NCI-H2227 (cell line): Measurements from ENCODE around the gene GDE1.
"Not testable (repeated sequence)": the region's sequence is repeated elsewhere in the genome, so short reads cannot be mapped to it uniquely, and the experiment has no call there.

ENCODE experiments used
- DNase-seq: peaks from one replicate; lab custom pipeline; 2025; ENCODE audit not compliant: unreplicated experiment; lab: John Stamatoyannopoulos, UW

Gene GDE1, protein sequence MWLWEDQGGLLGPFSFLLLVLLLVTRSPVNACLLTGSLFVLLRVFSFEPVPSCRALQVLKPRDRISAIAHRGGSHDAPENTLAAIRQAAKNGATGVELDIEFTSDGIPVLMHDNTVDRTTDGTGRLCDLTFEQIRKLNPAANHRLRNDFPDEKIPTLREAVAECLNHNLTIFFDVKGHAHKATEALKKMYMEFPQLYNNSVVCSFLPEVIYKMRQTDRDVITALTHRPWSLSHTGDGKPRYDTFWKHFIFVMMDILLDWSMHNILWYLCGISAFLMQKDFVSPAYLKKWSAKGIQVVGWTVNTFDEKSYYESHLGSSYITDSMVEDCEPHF

DNA sequence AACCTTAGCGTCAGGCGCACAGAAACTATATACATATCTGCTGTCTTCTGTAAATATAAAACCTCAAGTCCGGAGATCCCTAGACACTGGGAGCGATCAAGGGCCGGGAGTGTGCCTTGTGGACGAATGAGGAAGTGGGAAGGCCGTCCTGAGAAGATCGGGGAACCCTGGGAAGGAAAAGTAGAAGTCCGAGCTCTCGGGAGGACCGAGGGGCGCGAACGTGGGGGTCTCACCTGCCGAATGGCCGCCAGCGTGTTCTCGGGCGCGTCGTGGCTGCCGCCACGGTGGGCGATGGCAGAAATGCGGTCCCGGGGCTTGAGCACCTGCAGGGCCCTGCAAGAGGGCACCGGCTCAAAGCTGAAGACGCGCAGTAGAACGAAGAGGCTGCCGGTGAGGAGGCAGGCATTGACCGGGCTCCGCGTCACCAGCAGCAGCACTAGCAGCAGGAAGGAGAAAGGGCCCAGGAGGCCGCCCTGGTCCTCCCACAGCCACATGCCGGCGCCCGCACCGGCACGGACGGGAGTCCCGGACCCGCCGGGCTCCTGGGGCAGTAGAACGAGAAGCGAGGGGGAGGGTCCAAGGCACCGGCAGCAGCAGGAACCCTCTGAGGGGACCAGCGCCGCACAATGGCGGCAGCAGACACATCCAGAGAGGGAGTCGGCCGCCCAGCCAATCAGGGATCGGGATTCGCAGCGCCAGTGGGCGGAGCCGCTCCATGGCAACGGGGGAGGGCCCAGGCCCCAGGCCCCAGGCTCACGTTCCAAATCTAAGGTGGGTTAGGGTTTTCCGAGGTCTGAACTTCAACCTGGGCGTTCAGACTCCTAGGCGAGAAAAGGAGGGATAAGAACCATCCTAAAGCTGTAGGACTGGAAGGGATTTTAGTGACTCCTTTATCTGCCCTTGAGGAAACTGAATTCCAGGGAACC lies at the start of gene GDE1:
Gene GDE1, minus strand, starts transcription at position 628 of the 926 bp plus-strand sequence. Its CDS starts 134 bp downstream, at position 494.
- peak; percentile 97 for DNase-seq

DNA sequence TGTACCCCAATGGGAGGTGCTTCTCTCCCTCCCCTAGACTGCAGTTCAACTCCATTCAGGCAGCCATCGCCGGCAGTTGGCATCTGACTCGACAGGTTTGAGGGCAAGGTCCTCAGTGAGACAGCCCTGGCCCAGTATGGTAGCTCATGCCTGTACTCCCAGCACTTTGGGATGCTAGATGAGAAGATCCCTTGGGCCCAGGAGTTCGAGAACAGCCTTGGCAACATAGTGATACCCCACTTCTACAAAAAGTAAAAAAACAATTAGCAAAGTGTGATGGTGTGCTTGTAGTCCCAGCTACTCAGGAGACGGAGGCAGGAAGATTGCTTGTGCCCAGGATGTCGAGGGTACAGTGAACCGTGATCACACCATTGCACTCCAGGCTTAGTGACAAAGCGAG lies 45.7 kb upstream of the GDE1 start:
- no peak for DNase-seq

DNA sequence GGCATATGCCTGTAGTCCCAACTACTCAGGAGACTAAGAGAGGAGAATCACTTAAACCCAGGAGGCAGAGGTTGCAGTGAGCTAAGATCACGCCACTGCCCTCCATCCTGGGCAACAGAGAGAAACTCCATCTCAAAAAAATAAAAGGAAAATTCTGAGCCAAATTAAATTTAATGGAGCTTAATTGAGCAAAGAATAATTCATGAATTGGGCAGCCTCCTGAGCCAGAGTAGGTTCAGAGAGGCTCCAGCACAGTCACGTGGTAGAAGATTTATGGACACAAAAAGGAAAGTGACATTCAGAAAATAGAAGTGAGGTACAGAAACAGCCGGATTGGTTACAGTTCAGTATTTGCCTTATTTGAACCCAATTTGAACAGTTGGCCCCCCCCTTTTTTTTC lies 44.5 kb upstream of the GDE1 start:
- DNase-seq, result no peak

DNA sequence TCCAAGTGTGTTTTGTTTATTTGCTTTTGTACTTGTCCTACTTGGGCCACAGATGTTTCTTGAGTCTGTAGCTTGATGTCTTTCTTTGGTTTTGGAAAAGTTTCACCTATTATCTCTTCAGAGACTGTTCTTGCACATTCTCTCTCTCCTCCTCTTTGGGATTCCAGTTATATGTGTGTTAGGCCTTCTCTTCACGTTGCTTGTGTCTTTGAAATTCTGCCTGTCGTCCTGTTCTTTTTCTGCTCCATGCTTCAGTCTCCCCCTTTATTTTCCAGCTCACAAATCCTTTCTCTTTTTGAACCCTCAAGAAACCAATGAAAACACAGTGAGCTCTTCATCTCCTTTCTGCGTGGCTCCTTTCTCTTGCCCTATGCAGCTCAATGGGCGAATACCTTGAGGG lies 41.5 kb upstream of the GDE1 start:
- DNase-seq, result no peak

DNA sequence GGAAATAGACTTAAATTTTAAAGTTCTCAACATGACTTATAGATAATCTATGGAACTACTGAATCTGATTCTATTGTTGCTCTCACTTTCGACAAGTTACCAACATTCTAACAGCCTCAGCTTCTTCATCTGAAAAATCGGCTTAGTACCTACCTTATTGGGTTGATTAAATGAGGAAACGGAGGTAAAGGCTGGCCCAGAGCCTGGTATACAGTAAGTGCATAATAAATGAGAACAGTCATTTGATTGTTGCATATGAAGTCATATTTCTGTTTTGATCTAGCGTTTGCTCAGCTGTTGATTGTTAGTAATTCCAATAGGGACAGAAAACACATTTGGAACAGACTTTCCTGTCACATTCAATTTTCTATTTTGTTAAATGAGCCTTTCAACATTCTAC lies 38.2 kb upstream of the GDE1 start:
- no peak for DNase-seq

DNA sequence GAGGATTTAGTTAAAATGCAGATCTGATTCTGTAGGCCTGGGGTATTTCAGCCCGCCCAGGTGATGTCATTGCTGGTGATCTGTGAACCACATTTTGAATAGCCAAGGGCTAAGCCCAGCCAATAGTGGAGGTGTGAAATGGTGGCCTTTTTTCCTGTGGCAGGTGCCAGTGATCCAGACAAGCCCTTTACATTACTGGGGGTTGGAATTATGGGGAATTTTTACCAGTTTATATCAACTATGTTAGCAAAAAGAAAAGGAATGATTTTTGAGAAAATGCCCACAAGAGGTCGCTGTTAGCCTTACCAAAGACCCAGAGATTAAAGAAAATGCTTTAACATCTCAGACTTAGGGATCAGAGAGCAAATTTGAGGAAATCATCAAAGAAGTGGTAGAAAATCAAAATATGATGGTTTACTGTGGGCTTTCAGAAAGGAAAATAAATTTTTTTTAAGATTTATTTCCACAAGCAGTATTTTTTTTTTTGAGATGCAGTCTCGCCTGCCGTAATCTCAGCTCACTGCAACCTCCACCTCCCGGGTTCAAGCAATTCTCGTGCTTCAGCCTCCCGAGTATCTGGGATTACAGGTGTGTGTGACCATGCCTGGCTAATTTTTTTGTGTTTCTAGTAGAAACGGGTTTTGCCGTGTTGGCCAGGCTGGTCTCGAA lies 37.5 kb upstream of the GDE1 start:
- DNase-seq, result peak; percentile 59

DNA sequence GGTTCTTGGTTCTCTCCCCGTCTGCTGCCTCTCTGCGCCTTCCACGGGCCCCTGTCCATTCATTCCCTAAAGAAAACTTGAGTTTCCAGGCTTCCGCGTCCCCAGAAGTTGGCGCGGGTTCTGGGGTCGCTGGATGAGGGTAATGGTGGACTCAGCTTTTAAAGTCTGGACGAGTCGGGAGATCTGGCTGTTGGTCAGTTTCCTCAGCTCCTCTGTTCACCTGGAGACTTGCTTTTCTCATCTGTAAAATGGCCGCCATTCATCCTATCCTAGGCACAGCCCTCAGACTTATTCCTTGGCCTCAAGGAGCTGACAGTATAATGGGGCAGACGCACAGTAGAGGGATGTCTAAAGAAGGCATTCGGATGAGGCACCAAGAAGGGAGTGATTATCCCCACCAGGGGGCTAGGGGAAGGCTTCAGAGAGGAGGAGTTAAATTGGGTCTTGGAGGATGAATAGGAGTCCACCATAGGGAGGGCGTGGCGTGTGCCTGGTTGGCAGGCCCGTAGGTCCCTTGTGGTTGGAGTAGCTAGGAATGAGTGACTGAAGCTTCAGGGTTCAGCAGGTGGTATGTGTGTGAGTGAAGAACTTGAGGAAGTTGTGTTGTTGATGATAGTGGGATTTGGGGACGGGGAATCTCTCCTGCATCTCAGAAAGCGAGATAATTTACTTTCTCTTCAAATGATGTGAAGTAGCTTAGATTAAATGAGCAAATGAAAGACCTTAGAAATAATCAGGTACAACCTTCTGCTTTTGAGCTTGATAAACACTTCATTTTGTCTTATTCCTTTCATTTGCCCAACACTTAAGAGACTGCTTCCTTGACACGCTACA lies 34.3 kb upstream of the GDE1 start:
- peak; percentile 56 for DNase-seq

DNA sequence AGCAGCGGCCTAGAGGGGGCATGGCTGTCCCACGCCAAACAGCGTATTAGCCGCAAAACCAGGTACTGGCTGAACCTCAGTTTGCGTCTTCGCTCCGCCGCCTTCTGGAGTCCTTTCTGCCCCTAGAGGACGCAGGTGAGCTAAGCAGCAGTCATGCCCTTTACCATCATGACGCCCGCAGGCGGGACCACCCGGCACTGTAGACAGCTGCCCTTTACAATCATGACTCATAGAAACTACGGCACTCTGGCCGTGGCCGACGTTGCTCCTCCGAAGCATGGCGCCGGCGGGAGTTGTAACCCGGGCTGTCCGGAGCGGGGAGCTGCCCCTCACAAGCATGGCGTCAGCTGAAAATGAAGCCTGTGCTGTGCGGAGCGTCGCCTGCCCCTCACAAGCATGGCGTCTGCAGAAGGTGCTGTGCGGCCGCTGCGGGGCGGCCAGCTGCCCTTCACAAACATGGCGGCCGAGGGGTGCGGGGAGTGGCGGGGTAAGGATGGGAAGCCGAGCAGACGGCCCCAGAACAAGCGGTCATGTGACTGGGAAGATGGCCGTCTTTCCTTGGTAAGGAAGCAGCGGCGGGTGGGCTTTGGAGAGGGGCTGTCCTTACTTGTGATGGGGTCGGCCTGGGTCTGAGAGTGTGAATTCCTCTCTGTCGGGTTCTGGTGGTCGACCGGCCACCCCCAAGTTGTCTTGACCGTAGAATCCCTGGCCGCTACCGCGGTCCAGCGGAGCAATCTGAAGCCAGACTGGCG lies 33.5 kb upstream of the GDE1 start, which contains the start of gene VPS35L:
Gene VPS35L, plus strand, starts transcription at position 518 of the 752 bp plus-strand sequence. Its CDS starts 27 bp downstream, at position 545.
- DNase-seq, result peak; percentile 99

DNA sequence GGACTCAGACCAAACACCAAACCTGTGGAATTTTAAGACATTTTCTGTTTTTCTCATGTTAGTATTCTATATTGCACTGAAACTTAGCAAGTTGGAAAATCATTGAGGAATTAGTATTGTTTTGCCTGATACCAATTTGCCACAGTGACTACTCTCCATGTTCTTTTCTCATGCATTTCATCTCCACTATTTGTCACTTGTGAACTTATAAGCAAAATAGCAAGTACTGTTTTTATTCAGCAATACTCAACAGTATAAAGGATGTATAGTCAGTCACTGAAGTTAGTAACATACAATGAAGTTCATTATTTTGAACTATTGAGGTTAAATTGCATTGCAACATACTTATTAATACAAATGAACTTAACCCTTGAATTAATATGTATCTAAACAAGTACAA lies 27.8 kb upstream of the GDE1 start:
- no peak for DNase-seq

DNA sequence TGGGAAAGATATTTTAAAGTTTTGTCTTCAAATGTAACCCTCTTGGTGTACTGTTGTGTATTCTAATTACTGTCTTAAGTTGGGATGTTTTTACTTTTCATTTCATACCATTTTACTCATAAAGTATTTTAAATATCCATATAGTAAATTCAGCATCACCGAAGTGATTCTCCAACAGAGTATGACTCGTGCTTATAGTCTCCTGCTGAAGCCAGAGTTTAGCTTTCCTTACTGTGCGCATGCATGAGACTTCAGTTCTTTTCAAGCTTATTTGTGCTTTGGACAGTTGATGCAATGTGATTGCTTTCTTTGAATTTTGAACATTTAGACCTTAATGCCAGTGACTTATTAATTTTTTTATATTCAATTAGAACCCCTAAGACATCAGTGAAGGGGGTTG lies 26.2 kb upstream of the GDE1 start:
- DNase-seq, result no peak

DNA sequence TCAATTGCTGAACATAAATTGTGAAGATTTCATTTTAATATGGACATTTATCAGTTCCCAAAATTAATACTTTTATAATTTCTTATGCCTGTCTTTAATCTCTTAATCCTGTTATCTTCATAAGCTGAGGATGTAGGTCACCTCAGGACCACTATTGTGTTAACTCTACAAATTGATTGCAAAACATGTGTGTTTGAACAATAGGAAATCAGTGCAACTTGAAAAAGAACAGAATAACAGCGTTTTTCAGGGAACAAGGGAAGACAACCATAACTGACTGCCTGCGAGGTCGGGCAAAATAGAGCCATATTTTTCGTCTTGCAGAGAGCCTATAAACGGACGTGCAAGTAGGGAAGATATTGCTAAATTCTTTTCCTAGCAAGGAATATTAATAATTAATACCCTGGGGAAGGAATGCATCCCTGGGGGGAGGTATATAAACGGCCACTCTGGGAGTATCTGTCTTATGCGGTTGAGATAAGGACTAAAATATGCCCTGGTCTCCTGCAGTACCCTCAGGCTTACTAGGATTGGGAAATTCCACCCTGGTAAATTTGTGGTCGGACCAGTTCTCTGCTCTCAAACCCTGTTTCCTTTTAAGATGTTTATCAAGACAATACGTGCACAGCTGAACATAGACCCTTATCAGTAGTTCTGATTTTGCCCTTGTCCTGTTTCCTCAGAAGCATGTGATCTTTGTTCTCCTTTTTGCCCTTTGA lies 21.5 kb upstream of the GDE1 start:
- DNase-seq, result not testable (repeated sequence)

DNA sequence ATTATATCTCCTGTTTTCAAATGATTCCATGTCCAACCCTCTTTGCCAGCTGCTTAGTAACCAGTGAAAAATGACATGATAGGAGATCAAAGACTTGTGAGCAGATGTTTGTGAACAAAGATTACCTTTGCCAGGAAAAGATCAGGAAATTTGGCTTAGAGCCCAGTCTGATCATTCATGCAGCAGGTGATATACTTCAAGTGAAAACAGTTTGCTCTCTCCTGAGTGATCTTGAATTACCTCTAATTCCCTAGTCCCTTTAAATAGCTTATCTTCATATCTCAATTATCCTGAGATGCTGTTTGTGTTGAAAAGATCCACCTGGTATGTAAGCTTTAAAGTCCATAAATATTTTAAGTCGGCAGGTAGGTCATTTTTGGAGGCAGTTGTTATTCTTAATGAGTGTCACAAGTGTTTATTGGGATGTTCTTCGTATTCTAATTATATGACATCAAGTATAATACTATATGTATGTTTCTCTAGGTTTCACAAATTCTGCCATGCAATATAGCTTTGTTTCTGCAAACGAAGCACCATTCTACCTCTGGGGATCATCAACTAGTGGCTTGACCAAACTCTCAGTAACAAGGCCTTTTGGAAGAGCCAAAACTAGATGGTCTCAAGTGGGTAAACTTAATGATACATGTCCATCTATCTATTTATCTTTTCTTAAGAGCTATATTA lies 20.4 kb upstream of the GDE1 start:
- peak; percentile 75 for DNase-seq

DNA sequence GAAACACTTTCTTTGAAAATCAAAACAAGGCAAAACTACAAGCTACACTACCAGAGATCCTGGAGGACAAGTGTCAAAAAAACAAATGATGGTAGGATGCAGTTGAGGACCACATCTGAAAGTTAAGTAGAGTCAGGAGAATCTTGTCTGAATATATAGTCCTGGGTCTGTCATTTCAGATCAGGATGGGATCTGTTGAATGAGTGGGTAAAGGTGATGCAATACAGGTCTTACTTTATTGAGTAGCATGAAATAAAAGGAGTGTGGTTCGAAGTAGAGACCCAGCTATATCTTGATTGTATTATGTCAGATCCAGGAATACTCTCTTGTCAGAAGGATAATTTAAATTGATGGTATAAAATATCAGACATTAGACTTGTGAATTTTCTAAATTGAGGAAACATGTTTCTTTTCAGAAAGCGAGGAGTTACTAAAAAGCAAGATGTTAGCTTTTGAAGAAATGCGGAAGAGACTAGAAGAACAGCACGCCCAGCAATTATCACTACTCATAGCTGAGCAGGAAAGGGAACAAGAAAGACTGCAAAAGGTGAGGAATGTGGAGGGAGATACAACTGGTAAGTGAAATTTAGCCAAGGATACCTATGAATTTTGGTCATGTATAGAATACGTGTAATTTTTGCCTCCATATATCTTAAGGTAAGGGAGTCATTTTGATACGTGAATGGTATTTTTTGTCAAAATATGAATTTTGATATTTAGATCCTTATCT lies 18.5 kb upstream of the GDE1 start:
- no peak for DNase-seq

DNA sequence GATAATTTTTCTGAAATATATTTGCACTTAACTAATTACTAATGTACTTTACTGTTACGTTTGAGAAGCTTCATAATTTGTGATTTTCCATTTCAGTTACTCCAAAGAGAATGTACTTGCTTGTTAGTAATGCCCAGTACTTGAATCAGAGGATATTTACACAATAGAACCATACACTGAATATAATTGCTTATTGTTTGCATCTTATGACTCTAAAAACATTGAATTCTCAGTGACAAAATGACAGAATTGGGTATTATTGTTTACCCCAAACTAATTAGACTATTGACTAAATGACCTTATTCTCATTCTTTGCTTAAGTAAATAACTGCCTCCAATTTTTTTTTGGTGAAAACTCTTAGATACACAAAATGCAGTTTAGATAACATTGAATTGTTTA lies 10.7 kb upstream of the GDE1 start:
- DNase-seq, result no peak

DNA sequence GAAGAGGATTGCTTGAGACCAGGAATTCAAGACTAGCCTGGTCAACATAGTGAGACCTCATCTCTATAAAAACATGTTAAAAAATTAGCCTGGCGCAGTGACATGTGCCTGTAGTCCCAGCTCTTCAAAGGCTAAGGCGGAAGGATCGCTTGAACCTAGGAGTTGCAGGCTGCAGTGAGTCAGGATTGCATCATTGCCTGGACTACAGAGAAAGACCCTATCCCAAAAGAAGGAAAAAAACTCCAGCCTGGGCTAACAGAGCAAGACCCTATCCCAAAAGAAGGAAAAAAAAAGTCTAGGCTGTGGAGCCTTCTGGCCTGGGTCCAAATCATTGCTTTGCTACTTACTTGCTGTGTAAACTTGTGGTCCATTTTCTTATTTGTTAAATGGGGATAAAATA lies 6.8 kb upstream of the GDE1 start:
- DNase-seq, result no peak

DNA sequence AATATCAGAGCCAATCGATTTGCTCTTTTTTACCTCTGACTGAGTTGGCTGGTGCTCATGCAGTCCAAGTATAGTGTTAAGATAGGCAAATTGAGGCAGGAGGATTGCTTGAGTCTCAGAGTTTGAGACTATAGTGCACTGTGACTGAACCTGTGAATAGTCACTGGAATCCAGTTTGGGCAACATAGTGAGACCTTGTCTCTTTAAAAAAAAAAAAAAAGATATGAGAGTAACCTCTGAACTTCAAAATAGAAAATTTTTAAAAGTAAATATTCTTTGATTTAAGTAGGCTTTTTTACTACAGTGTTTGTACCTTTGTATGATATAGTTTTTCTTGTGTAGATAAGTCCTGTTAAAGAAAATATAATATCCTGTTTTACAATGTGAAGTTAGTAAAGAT lies 5.3 kb upstream of the GDE1 start:
- no peak for DNase-seq

DNA sequence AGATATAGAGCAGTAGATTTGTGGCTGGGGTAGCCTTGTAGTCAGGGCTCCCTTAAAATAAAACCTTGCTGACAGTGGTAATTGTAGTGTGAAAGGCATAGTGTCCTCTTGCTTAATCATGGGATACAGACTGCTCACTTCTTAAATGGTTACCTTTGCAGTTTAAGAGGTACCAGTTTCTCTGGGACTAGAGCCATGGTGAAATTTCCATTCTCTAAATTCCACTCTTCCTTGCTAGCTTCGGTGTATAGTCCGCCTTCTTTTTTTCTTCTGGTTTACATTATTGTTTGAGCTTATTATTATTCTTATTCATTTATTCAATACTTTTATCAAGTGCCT lies 3.5 kb upstream of the GDE1 start:
- no peak for DNase-seq
